ENCODE data around the gene TNRC6B. TPM values are rescaled to one million over a fixed set of nuclear protein-coding genes. Genes with fewer than 3 reads are reported as not detected.

Gene TNRC6B
- total RNA-seq, 1 donor from 2014 or later: 80.1 TPM

DNA sequence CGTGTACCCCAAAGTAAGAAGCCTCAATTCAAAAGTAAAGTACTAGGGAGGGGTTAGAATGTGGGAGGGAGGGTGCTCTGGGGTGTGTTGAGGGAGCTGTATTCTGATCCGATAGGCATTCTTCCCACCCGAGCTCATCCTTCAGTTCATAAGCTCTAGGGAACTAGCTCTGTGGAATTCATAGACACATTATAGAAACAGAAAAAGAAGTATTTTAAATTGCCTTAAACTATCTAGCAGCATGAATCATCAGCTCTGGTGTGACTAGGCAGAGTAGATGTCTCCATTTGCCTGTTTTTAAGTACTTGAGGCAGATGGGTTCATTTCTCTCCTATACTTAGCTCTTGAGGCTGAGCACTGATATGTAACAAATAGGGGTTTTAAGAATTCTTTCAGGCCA lies 185.3 kb downstream of the TNRC6B start:
- DNase-seq (ENCODE audit: low spot score in 2 of 2, unreplicated experiment in 2 of 2): no peak
- H3K27me3 Mint-ChIP-seq (ENCODE audit: low read depth): no peaks in the 10 kb centered on the region
- no peaks in the 10 kb centered on the region for H3K9me3 Mint-ChIP-seq
- H3K36me3 Mint-ChIP-seq: peaks cover 60% of the 10 kb centered on the region
- no peak overlapping the region for H3K4me3 Mint-ChIP-seq
- no peak for TF ChIP-seq CTCF (IDR thresholded peaks at IDR 0.05; ENCODE audit: unreplicated experiment)
- H3K4me1 Mint-ChIP-seq: no peaks in the 10 kb centered on the region
- no peak overlapping the region for H3K27ac Mint-ChIP-seq

GRCh38 chr22:40364431-40364830 lies 186.7 kb downstream of the TNRC6B start:
- H3K27me3 Mint-ChIP-seq (ENCODE audit: low read depth): no peaks in the 10 kb centered on the region
- peaks cover 57% of the 10 kb centered on the region for H3K36me3 Mint-ChIP-seq
- DNase-seq (ENCODE audit: low spot score in 2 of 2, unreplicated experiment in 2 of 2): no peak
- no peak for TF ChIP-seq CTCF (IDR thresholded peaks at IDR 0.05; ENCODE audit: unreplicated experiment)
- H3K4me3 Mint-ChIP-seq: no peak overlapping the region
- H3K9me3 Mint-ChIP-seq: no peaks in the 10 kb centered on the region
- no peak overlapping the region for H3K27ac Mint-ChIP-seq
- no peaks in the 10 kb centered on the region for H3K4me1 Mint-ChIP-seq

DNA sequence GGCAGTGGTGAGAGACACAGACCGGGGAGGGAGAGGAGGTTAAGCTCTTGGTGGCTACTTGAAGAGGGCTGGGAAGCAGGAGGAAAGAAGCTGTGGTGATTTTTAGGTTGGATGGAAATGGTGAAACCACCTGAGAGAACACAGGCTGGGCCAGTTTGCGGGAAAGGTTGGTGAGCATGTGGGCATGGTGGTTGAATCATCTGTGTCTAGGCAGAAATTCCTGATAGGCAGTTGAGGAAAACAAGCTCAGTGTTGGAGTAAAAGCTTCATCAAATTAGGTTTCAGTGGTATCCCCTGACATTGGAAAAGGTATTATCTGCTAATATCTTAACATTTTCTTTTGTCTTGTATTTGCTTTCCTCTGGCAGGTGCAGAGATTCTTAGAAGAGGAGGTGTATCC lies 188.3 kb downstream of the TNRC6B start:
- Mint-ChIP-seq H3K4me3 (no peak overlapping the region), H3K4me1 (peaks cover 2% of the 10 kb centered on the region), H3K27me3 (ENCODE audit: low read depth) (no peaks in the 10 kb centered on the region), H3K27ac (no peak overlapping the region), H3K9me3 (no peaks in the 10 kb centered on the region), H3K36me3 (peaks cover 53% of the 10 kb centered on the region)
- no peak for DNase-seq (ENCODE audit: low spot score in 2 of 2, unreplicated experiment in 2 of 2)
- TF ChIP-seq CTCF (IDR thresholded peaks at IDR 0.05; ENCODE audit: unreplicated experiment): no peak

GRCh38 chr22:40367342-40367741 lies 189.6 kb downstream of the TNRC6B start:
- no peak for TF ChIP-seq CTCF (IDR thresholded peaks at IDR 0.05; ENCODE audit: unreplicated experiment)
- H3K27ac Mint-ChIP-seq: no peak overlapping the region

DNA sequence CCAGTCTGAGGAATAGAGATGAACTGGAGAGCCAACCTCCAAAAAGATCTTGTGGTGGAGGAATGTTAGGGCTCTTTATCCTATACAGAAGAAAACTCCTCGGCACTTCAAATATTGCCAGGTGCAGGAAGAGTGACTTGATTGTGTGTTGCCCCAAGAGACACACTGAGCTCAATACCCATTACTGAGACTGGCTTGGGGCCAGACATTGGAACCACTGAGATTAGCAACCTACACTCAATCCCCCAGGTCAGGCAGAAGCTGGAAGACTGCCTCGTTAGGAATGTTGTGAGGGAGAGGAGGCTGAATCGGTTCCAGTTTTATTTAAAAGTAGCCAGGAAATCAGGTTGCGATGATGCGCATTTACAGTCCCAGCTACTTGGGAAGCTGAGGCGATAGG lies 190.3 kb downstream of the TNRC6B start:
- H3K27ac Mint-ChIP-seq: peak overlapping the region; percentile 52
- H3K4me3 Mint-ChIP-seq: no peak overlapping the region
- H3K36me3 Mint-ChIP-seq: peaks cover 35% of the 10 kb centered on the region
- no peak for TF ChIP-seq CTCF (IDR thresholded peaks at IDR 0.05; ENCODE audit: unreplicated experiment)
- no peaks in the 10 kb centered on the region for H3K27me3 Mint-ChIP-seq (ENCODE audit: low read depth)
- peaks cover 16% of the 10 kb centered on the region for H3K4me1 Mint-ChIP-seq
- no peaks in the 10 kb centered on the region for H3K9me3 Mint-ChIP-seq
- DNase-seq (ENCODE audit: low spot score in 2 of 2, unreplicated experiment in 2 of 2): no peak

More at GRCh38 chr22:40367342-40367741, 189.6 kb downstream of the TNRC6B start:
- DNase-seq (ENCODE audit: low spot score in 2 of 2, unreplicated experiment in 2 of 2): no peak
- Mint-ChIP-seq H3K9me3 (no peaks in the 10 kb centered on the region), H3K4me3 (no peak overlapping the region), H3K36me3 (peaks cover 42% of the 10 kb centered on the region), H3K27me3 (ENCODE audit: low read depth) (no peaks in the 10 kb centered on the region), H3K4me1 (peaks cover 9% of the 10 kb centered on the region)

- Mint-ChIP-seq H3K27me3 (ENCODE audit: low read depth) (no peaks in the 10 kb centered on the region), H3K36me3 (peaks cover 32% of the 10 kb centered on the region), H3K9me3 (no peaks in the 10 kb centered on the region), H3K4me3 (no peak overlapping the region), H3K4me1 (peaks cover 20% of the 10 kb centered on the region), H3K27ac (no peak overlapping the region)
- TF ChIP-seq CTCF (IDR thresholded peaks at IDR 0.05; ENCODE audit: unreplicated experiment): no peak
- DNase-seq (ENCODE audit: low spot score in 2 of 2, unreplicated experiment in 2 of 2): no peak
Observed at GRCh38 chr22:40368836-40369235, 191.1 kb downstream of the TNRC6B start.
